Uterus (tissue), 4 donors: ENCODE measurements around the gene HYPK. TPM values are rescaled to one million over a fixed set of nuclear protein-coding genes. Genes with fewer than 3 reads are reported as not detected.
A peak's percentile ranks its signal among the peaks of the same experiment; 100 is the strongest.
"Not testable (repeated sequence)": the region's sequence is repeated elsewhere in the genome, so short reads cannot be mapped to it uniquely, and the experiment has no call there.

Source experiments
- DNase-seq, 2 donors: peaks; one replicate each; pipeline ENCODE4 v3.0.0-alpha.2; 2019 to 2020
- H3K27ac ChIP-seq, 2 donors: fragments of 200-600 bp; sonication (generic); 1 replicate in 1 of 2; 2 replicates in 1 of 2; pipeline ENCODE4 v1.5.1; 2016 to 2018
- H3K27me3 ChIP-seq, 2 donors: fragments of 200-600 bp; sonication (generic); one replicate each; pipeline ENCODE4 v1.5.1; 2018 to 2019; ENCODE audit warnings: control low read depth in 1 of 2
- H3K36me3 ChIP-seq, 2 donors: fragments of 200-600 bp; sonication (generic); one replicate each; pipeline ENCODE4 v1.5.1; 2019; ENCODE audit warnings: control low read depth in 1 of 2
- H3K4me1 ChIP-seq, 2 donors: fragments of 200-600 bp; sonication (generic); one replicate each; pipeline ENCODE4 v1.5.1; 2018 to 2019; ENCODE audit warnings: control low read depth in 1 of 2
- H3K4me3 ChIP-seq, 2 donors: fragments of 200-600 bp; sonication (generic); 1 replicate in 1 of 2; 2 replicates in 1 of 2; pipeline ENCODE4 v1.5.1; 2018 to 2019; ENCODE audit warnings: mild to moderate bottlenecking in 1 of 2
- H3K9me3 ChIP-seq, 2 donors: fragments of 200-600 bp; sonication (generic); one replicate each; pipeline ENCODE4 v1.5.1; 2019; ENCODE audit warnings: control low read depth in 1 of 2
- POLR2A ChIP-seq, 2 donors: fragments of 450-650 bp; IDR thresholded peaks; one replicate each; pipeline ENCODE4 v1.6.1; 2016; ENCODE audit warnings: antibody characterized with exemption in 2 of 2, mild to moderate bottlenecking in 1 of 2, moderate library complexity in 1 of 2
- intact Hi-C: fragments of 100-400 bp; cut with DNase I; formaldehyde crosslinking; loops from one replicate; pipeline ENCODE4 v1.15.1; 2023; ENCODE audit warnings: low total_unique reads
- total RNA-seq, 4 donors: library from RNA; depleted of rRNA in 3 of 4; stranded (reverse); fragments of >200 nt in 3 of 4; gene quantifications; one replicate each; pipeline versions ENCODE4 v1.1.0 to v1.2.4, GENCODE V29; 2014 to 2023
- TF ChIP-seq, protein P1 (sequence below), 4 experiments: fragments of 200-600 bp in 2 of 4; fragments of 450-650 bp in 2 of 4; sonication (generic) in 2 of 4; IDR thresholded peaks; one replicate each; pipeline ENCODE4 v1.5.1; 2016 to 2019; ENCODE audit warnings: antibody characterized with exemption in 4 of 4, mild to moderate bottlenecking in 2 of 4, moderate library complexity in 1 of 4
- donor health status: DM: yes; HTN: yes; CAD: no.

The HYPK gene
- total RNA-seq, 4 donors from 2014 or later = 4.8 to 42.3 (median 14.1) TPM

DNA sequence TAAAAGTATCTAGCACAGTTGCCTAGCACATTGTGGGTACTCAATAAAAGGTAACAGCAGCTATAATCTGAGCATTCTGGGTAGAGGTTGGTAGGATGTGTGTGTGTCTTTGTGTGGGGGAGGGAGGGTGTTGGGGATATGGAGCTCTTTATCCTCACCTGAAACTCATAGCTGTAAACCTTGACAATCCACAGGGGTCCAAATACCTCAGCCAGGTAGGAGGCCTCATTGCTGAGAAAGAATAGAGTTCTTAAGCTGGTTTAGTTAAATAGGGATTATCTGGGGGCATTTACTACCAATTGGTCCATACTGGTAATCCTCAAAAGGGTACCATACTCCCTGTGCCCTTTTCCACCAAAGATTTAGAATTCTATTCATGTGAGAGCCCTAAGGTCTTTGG is 4.4 kb upstream of the HYPK start:
- Histone ChIP-seq H3K27me3 (no peaks in the 10 kb centered on the region), H3K4me1 (peaks cover 4 to 20% of the 10 kb centered on the region in 2 donors), H3K9me3 (no peaks in the 10 kb centered on the region), H3K27ac (no peak overlapping the region), H3K4me3 (no peak overlapping the region), H3K36me3 (no peaks in the 10 kb centered on the region)
- TF ChIP-seq POLR2A (IDR thresholded peaks at IDR 0.05) = no peak
- TF ChIP-seq, protein P1, sequence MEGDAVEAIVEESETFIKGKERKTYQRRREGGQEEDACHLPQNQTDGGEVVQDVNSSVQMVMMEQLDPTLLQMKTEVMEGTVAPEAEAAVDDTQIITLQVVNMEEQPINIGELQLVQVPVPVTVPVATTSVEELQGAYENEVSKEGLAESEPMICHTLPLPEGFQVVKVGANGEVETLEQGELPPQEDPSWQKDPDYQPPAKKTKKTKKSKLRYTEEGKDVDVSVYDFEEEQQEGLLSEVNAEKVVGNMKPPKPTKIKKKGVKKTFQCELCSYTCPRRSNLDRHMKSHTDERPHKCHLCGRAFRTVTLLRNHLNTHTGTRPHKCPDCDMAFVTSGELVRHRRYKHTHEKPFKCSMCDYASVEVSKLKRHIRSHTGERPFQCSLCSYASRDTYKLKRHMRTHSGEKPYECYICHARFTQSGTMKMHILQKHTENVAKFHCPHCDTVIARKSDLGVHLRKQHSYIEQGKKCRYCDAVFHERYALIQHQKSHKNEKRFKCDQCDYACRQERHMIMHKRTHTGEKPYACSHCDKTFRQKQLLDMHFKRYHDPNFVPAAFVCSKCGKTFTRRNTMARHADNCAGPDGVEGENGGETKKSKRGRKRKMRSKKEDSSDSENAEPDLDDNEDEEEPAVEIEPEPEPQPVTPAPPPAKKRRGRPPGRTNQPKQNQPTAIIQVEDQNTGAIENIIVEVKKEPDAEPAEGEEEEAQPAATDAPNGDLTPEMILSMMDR (IDR thresholded peaks at IDR 0.05) = no peak
- intact Hi-C loops = no loop called here
- DNase-seq = no peak

DNA sequence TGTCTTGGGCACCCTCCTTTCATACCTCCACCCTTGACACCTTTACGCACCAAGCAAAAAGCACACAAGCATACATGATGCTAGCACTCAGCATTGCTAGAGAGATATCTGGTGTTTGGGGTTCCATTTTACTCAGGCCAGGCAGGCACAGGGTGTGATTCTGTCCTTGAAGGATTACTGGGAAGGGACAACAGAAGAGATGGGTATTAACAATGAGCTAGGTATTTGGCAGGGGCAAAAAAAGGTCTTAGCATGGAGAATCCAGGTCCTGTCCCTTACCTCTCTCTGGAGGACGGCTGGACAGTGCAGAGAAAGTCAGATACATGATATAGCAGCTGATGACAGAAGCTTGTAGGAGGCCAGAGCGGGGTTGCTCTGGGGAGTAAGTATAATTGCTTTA is 3.8 kb upstream of the HYPK start:
- Histone ChIP-seq H3K36me3 (no peaks in the 10 kb centered on the region), H3K9me3 (no peaks in the 10 kb centered on the region), H3K4me1 (peaks cover 4 to 25% of the 10 kb centered on the region in 2 donors), H3K27ac (no peak overlapping the region), H3K27me3 (no peaks in the 10 kb centered on the region), H3K4me3 (no peak overlapping the region)
- no peak for TF ChIP-seq POLR2A (IDR thresholded peaks at IDR 0.05)
- TF ChIP-seq, protein P1 (IDR thresholded peaks at IDR 0.05) = no peak
- intact Hi-C loops = no loop called here
- DNase-seq = no peak

DNA sequence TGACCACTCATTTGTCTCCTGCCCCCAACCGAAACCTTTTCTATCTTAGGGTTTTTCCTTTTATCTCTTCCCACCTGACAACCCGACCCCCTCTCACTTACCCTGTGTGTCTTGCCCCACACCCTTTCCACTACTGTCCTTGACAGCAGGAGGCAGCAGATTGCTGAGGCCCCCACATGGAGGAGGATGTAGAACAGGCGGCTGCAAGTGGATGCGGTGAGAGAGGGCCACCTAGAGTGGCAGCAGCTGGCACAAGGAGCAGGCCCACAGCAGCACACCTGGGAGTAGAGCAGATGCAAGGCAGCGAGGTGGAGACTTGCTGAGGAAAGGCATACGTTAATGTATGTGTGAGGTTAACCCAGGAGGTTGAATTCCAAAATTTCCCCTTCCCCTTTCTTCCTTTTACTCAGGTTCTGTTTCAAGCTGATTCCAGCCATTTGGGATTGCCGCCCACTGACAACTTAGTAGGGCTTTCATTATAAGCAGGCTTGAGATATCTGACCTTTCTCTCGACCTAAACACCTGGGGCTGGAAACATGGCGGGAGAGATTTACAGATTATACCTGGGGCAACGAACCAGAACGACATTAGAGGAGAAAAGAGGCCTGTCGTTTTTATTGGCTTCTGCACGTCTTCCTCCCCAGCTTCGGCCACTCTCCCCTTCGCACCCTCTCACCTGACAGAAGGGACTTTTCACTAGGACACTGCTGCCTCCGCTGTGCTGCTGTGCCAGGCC is 1.0 kb upstream of the HYPK start:
- TF ChIP-seq, protein P1 (IDR thresholded peaks at IDR 0.05) = no peak
- no peak for TF ChIP-seq POLR2A (IDR thresholded peaks at IDR 0.05)
- DNase-seq = no peak

DNA sequence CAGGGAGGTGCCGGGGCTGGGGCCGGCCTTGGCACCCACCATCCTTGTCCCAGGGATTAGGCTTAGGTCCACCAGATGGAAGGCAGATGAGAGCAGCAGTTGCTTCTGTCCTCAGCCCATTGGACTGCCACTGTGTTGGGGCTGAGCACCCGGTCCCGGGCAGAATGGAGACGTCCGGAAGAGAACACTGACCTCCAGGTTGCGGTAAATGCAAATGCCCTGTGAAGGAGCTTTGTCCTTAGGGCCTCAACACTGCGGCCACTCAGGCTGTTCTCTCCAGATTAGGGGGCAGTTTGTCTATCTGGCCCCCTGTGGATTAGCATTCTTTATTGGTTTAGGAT is 484 bp upstream of the HYPK start, which contains the start of gene SERINC4:
Gene SERINC4 (minus strand): TSS at position 276 of the 341 bp plus-strand sequence. CDS start 234 bp downstream, at position 42.
- intact Hi-C loops = no loop called here
- H3K36me3 ChIP-seq = no peaks in the 10 kb centered on the region
- TF ChIP-seq, protein P1 (IDR thresholded peaks at IDR 0.05) = no peak
- TF ChIP-seq POLR2A (IDR thresholded peaks at IDR 0.05) = no peak
- H3K4me1 ChIP-seq = peaks cover 0 to 9% of the 10 kb centered on the region in 2 donors
- no peaks in the 10 kb centered on the region for H3K9me3 ChIP-seq
- DNase-seq = no peak
- no peaks in the 10 kb centered on the region for H3K27me3 ChIP-seq
- peak within 1 kb of the TSS; percentile 88 to 97 for H3K27ac ChIP-seq
- peak within 1 kb of the TSS; percentile 85 to 93 for H3K4me3 ChIP-seq

More for the DNA sequence above, 1.0 kb upstream of the HYPK start:
- no peaks in the 10 kb centered on the region for H3K9me3 ChIP-seq
- peak overlapping the region; percentile 88 to 97 for H3K27ac ChIP-seq
- intact Hi-C loops = no loop called here
- H3K36me3 ChIP-seq = no peaks in the 10 kb centered on the region
- H3K4me1 ChIP-seq = peaks cover 0 to 12% of the 10 kb centered on the region in 2 donors
- H3K4me3 ChIP-seq = no peak overlapping the region
- H3K27me3 ChIP-seq = no peaks in the 10 kb centered on the region

DNA sequence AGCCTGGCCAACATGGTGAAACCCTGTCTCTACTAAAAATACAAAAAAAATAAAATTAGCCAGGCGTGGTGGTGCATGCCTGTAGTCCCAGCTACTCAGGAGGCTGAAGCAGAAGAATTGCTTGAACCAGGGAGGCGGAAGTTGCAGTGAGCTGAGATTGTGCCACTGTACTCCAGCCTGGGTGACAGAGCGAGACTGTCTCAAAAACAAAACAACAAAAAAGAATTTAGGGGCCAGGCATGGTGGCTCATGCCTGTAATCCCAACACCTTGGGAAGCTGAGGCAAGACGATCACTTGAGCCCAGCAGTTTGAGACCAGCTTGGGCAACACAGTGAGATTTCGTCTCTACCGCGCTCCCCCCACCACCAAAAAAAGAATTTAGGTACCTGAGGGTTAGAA is 2.3 kb downstream of the HYPK start:
- DNase-seq, H3K4me3 ChIP-seq, H3K36me3 ChIP-seq, H3K9me3 ChIP-seq, H3K27me3 ChIP-seq, H3K4me1 ChIP-seq, H3K27ac ChIP-seq, intact Hi-C loops: not testable (repeated sequence)
